Body of pancreas (tissue), 4 donors: ENCODE results near the gene CAPZA2. TPM values are rescaled to one million over a fixed set of nuclear protein-coding genes. Genes with fewer than 3 reads are reported as not detected.
"Not testable (repeated sequence)": the region's sequence is repeated elsewhere in the genome, so short reads cannot be mapped to it uniquely, and the experiment has no call there.

Experiments
- ATAC-seq: fragments of 150-250 bp; one replicate; pipeline ENCODE4 v1.9.1; 2016
- DNase-seq, 4 donors: peaks; one replicate each; pipeline ENCODE4 v3.0.0-alpha.2; 2019
- H3K27ac ChIP-seq, 4 donors: fragments of 200-600 bp; sonication (generic); 1 replicate in 3 of 4; 2 replicates in 1 of 4; pipeline versions ENCODE4 v1.5.1 to v1.6.1; 2016 to 2019; ENCODE audit warnings: mild to moderate bottlenecking in 1 of 4, mixed read lengths in 1 of 4, moderate library complexity in 1 of 4
- H3K27me3 ChIP-seq, 2 donors: fragments of 200-600 bp; sonication (generic); one replicate each; pipeline ENCODE4 v1.6.0; 2016; ENCODE audit warnings: mild to moderate bottlenecking in 1 of 2
- H3K36me3 ChIP-seq, 2 donors: fragments of 200-600 bp; sonication (generic); replicated peaks in 1 of 2; 2 replicates each; pipeline ENCODE4 v1.5.1; 2016; ENCODE audit warnings: low read depth in 2 of 2; ENCODE audit not compliant: insufficient read depth in 1 of 2
- H3K4me1 ChIP-seq: fragments of 200-600 bp; sonication (generic); one replicate; pipeline ENCODE4 v1.6.0; 2016
- H3K4me3 ChIP-seq, 2 donors: fragments of 200-600 bp; sonication (generic); 1 replicate in 1 of 2; 2 replicates in 1 of 2; pipeline ENCODE4 v1.5.1; 2016 to 2019
- H3K9me3 ChIP-seq, 3 donors: fragments of 200-600 bp; sonication (generic); 1 replicate in 2 of 3; 2 replicates in 1 of 3; pipeline ENCODE4 v1.5.1; 2016
- CTCF ChIP-seq, 7 experiments: fragments of 450-650 bp in 4 of 7; fragments of 200-600 bp in 3 of 7; sonication (generic) in 3 of 7; IDR thresholded peaks; one replicate each; pipeline ENCODE4 v1.5.1; 2016 to 2019; ENCODE audit warnings: antibody characterized with exemption in 7 of 7
- POLR2A ChIP-seq, 3 donors: fragments of 450-650 bp; IDR thresholded peaks; one replicate each; pipeline ENCODE4 v1.6.1; 2016; ENCODE audit warnings: antibody characterized with exemption in 3 of 3, mild to moderate bottlenecking in 2 of 3
- WGBS, 2 donors: methylation state at CpG; one replicate each; pipeline ENCODE4 v1.1.5; 2017; 5-methylcytosine and 5-hydroxymethylcytosine counted together
- intact Hi-C: fragments of 100-400 bp; cut with DNase I; formaldehyde crosslinking; loops from one replicate; pipeline ENCODE4 v1.15.1; 2023
- total RNA-seq, 2 donors: library from RNA; depleted of rRNA; stranded (reverse); fragments of >200 nt; gene quantifications; one replicate each; pipeline ENCODE4 v1.1.0, GENCODE V29; 2016

CAPZA2 gene
- total RNA-seq, 2 donors from 2014 or later: 53.1 to 53.4 TPM

GRCh38 chr7:116934580-116934979, 72.2 kb downstream of the CAPZA2 start:
- Histone ChIP-seq H3K9me3 (no peaks in the 10 kb centered on the region), H3K36me3 (no peaks in the 10 kb centered on the region), H3K4me3 (no peak overlapping the region), H3K27me3 (no peaks in the 10 kb centered on the region), H3K27ac (no peak overlapping the region), H3K4me1 (no peaks in the 10 kb centered on the region)
- intact Hi-C loops: loop anchor here (5.0 to 10.0 kb wide), 2 partner anchors 50 to 193 kb away; no protein-coding TSS in a partner anchor
- TF ChIP-seq POLR2A (IDR thresholded peaks at IDR 0.05) (no peak), CTCF (IDR thresholded peaks at IDR 0.05) (no peak)
- DNase-seq: no peak
- 65 to 77% methylated on average over 2 of the region's 2 CpGs for WGBS, 2 donors
- ATAC-seq: no peak

- H3K4me3 ChIP-seq, H3K27ac ChIP-seq, H3K4me1 ChIP-seq, H3K36me3 ChIP-seq, H3K27me3 ChIP-seq, H3K9me3 ChIP-seq, ATAC-seq, DNase-seq: not testable (repeated sequence)
- intact Hi-C loops: loop anchor here (10.0 kb wide), 1 partner anchor 48 kb away; no protein-coding TSS in a partner anchor
- 72 to 80% methylated on average over 4 of the region's 4 CpGs for WGBS, 2 donors
Observed at GRCh38 chr7:116936844-116937243, 74.5 kb downstream of the CAPZA2 start.

GRCh38 chr7:116938678-116939077, 76.3 kb downstream of the CAPZA2 start:
- Histone ChIP-seq H3K27me3 (no peaks in the 10 kb centered on the region), H3K4me3 (no peak overlapping the region), H3K27ac (no peak overlapping the region), H3K9me3 (no peaks in the 10 kb centered on the region), H3K36me3 (no peaks in the 10 kb centered on the region), H3K4me1 (no peaks in the 10 kb centered on the region)
- WGBS, 2 donors: 52 to 88% methylated on average over 2 of the region's 2 CpGs
- no peak for TF ChIP-seq POLR2A (IDR thresholded peaks at IDR 0.05)
- no peak for TF ChIP-seq CTCF (IDR thresholded peaks at IDR 0.05)
- intact Hi-C loops: loop anchor here (10.0 kb wide), 1 partner anchor 46 kb away; no protein-coding TSS in a partner anchor
- DNase-seq: no peak
- no peak for ATAC-seq

- no peaks in the 10 kb centered on the region for H3K27me3 ChIP-seq
- DNase-seq (no peak), ATAC-seq (no peak)
- TF ChIP-seq CTCF (IDR thresholded peaks at IDR 0.05): no peak
- no peak for TF ChIP-seq POLR2A (IDR thresholded peaks at IDR 0.05)
- intact Hi-C loops: no loop called here
- no peaks in the 10 kb centered on the region for H3K4me1 ChIP-seq
- WGBS, 2 donors: 89 to 92% methylated on average over 7 of the region's 8 CpGs
- H3K36me3 ChIP-seq: no peaks in the 10 kb centered on the region
- H3K4me3 ChIP-seq: no peak overlapping the region
- no peak overlapping the region for H3K27ac ChIP-seq
- H3K9me3 ChIP-seq: no peaks in the 10 kb centered on the region
Observed at GRCh38 chr7:116940689-116941370, 78.4 kb downstream of the CAPZA2 start.

- 62 to 69% methylated on average over 2 of the region's 2 CpGs for WGBS, 2 donors
- ATAC-seq: no peak
- TF ChIP-seq POLR2A (IDR thresholded peaks at IDR 0.05) (no peak), CTCF (IDR thresholded peaks at IDR 0.05) (no peak)
- no peak for DNase-seq
- Histone ChIP-seq H3K36me3 (no peaks in the 10 kb centered on the region), H3K4me3 (no peak overlapping the region), H3K27ac (no peak overlapping the region), H3K27me3 (no peaks in the 10 kb centered on the region), H3K9me3 (no peaks in the 10 kb centered on the region), H3K4me1 (no peaks in the 10 kb centered on the region)
- intact Hi-C loops: no loop called here
Observed at GRCh38 chr7:116942504-116942903, 80.1 kb downstream of the CAPZA2 start.
